Measurements from ENCODE around the gene ZNF608. TPM values are rescaled to one million over a fixed set of nuclear protein-coding genes. Genes with fewer than 3 reads are reported as not detected.

ZNF608 gene
- polyA plus RNA-seq, 1 donor (not counting 4 experiments of a cell fraction or from before 2014, with no cell fraction given) = 1.1 TPM

DNA sequence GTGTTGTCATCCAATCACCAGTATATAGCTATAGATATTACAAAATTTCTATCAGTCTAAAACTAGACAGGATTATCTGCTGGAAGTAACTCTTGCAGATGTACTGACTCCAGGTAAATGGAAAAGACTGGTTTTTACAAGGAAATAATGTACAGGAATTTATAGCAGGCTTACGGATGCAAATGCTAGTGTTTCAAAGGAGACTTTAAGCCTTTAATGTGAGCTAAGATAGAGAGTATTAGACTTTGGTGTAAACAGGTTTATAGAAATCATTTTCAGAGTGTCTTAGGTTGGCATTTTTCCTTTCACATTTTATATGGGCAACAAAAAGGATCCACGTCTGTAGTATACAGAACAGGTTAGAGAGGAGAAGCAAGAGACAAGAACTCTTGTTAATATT, 16.1 kb downstream of the ZNF608 start:
- Histone ChIP-seq H3K36me3 (ENCODE audit: control insufficient read depth in 2 of 2, extremely low read depth in 1 of 2, insufficient read depth in 2 of 2, low read length in 2 of 2) (no peaks in the 10 kb centered on the region), H3K4me3 (ENCODE audit: control insufficient read depth in 2 of 3, extremely low read depth in 1 of 3, insufficient read depth in 2 of 3, low read depth in 1 of 3, low read length in 3 of 3) (no peak overlapping the region), H3K9me3 (ENCODE audit: control insufficient read depth, low read depth, low read length) (no peaks in the 10 kb centered on the region), H3K27me3 (ENCODE audit: control insufficient read depth, extremely low read depth, insufficient read depth, low read length) (peaks cover 6% of the 10 kb centered on the region), H3K79me2 (ENCODE audit: control insufficient read depth, insufficient read depth, low read length) (no peaks in the 10 kb centered on the region), H3K9me1 (ENCODE audit: control insufficient read depth, extremely low read depth, insufficient read depth, low read length) (no peaks in the 10 kb centered on the region), H2AFZ (ENCODE audit: control insufficient read depth, low read length) (no peak overlapping the region), H4K20me1 (ENCODE audit: control insufficient read depth, extremely low read depth, insufficient read depth, low read length) (no peaks in the 10 kb centered on the region), H3K4me2 (ENCODE audit: control insufficient read depth, extremely low read depth, insufficient read depth, low read depth, low read length) (no peak overlapping the region), H3K4me1 (ENCODE audit: control insufficient read depth, extremely low read depth, insufficient read depth, low read length) (no peaks in the 10 kb centered on the region), H3K9ac (ENCODE audit: control insufficient read depth, extremely low read depth, insufficient read depth, low read length) (no peak overlapping the region), H3K27ac (ENCODE audit: control insufficient read depth, insufficient read depth, low read length) (no peak overlapping the region)
- TF ChIP-seq, protein P1, sequence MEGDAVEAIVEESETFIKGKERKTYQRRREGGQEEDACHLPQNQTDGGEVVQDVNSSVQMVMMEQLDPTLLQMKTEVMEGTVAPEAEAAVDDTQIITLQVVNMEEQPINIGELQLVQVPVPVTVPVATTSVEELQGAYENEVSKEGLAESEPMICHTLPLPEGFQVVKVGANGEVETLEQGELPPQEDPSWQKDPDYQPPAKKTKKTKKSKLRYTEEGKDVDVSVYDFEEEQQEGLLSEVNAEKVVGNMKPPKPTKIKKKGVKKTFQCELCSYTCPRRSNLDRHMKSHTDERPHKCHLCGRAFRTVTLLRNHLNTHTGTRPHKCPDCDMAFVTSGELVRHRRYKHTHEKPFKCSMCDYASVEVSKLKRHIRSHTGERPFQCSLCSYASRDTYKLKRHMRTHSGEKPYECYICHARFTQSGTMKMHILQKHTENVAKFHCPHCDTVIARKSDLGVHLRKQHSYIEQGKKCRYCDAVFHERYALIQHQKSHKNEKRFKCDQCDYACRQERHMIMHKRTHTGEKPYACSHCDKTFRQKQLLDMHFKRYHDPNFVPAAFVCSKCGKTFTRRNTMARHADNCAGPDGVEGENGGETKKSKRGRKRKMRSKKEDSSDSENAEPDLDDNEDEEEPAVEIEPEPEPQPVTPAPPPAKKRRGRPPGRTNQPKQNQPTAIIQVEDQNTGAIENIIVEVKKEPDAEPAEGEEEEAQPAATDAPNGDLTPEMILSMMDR (optimal IDR thresholded peaks at IDR 0.05 in 1 of 3, IDR thresholded peaks at IDR 0.05 in 1 of 3, conservative IDR thresholded peaks at IDR 0.05 in 1 of 3; ENCODE audit: extremely low read depth in 1 of 3, insufficient read depth in 2 of 3, low read length in 3 of 3) = no peak
- no peak for TF ChIP-seq EZH2 (IDR thresholded peaks at IDR 0.05; ENCODE audit: low read length)
- DNase-seq (ENCODE audit: low read depth, low spot score) (no peak), FAIRE-seq (no peak)
- dilution Hi-C loops (cut with MboI; ENCODE audit: extremely low pct_ligation_motif_present, low sequenced_read_pairs) = no loop called here

DNA sequence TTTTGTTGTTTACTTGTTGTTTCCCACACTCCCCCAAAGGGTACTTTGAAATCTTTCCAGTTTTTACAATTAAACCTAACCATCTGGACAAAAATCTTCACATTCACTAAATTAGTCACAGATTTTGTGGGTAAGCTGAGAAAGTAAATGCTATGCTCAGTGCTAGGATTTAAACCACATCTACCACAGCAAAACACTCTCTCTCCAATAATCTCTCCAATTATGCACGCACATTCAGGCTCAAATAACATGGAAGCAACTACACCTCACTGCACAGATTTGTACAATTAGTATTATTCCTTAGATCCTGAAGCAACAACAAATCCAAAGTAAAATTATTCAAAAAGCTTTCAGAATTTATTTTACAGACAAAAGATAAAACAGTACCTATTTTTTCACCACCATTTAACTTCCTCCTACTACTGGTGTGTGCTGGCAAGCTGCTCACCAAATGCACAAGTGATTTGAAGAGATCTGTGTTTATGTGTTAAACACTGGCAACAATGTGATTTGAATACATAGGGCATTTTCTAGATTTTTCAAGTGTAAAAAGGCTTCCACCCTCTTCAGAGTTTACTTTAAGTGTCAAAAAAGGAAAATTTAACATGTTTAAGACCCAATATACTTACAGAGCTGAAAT, 16.6 kb downstream of the ZNF608 start:
- Histone ChIP-seq H3K4me1 (ENCODE audit: control insufficient read depth, extremely low read depth, insufficient read depth, low read length) (no peaks in the 10 kb centered on the region), H3K79me2 (ENCODE audit: control insufficient read depth, insufficient read depth, low read length) (no peaks in the 10 kb centered on the region), H3K36me3 (ENCODE audit: control insufficient read depth in 2 of 2, extremely low read depth in 1 of 2, insufficient read depth in 2 of 2, low read length in 2 of 2) (no peaks in the 10 kb centered on the region), H3K9me3 (ENCODE audit: control insufficient read depth, low read depth, low read length) (no peaks in the 10 kb centered on the region), H4K20me1 (ENCODE audit: control insufficient read depth, extremely low read depth, insufficient read depth, low read length) (no peaks in the 10 kb centered on the region), H3K27me3 (ENCODE audit: control insufficient read depth, extremely low read depth, insufficient read depth, low read length) (peaks cover 3% of the 10 kb centered on the region), H3K27ac (ENCODE audit: control insufficient read depth, insufficient read depth, low read length) (no peak overlapping the region), H3K4me2 (ENCODE audit: control insufficient read depth, extremely low read depth, insufficient read depth, low read depth, low read length) (no peak overlapping the region), H2AFZ (ENCODE audit: control insufficient read depth, low read length) (no peak overlapping the region), H3K9ac (ENCODE audit: control insufficient read depth, extremely low read depth, insufficient read depth, low read length) (no peak overlapping the region), H3K4me3 (ENCODE audit: control insufficient read depth in 2 of 3, extremely low read depth in 1 of 3, insufficient read depth in 2 of 3, low read depth in 1 of 3, low read length in 3 of 3) (no peak overlapping the region), H3K9me1 (ENCODE audit: control insufficient read depth, extremely low read depth, insufficient read depth, low read length) (no peaks in the 10 kb centered on the region)
- no peak for DNase-seq (ENCODE audit: low read depth, low spot score)
- TF ChIP-seq, protein P1 (optimal IDR thresholded peaks at IDR 0.05 in 1 of 3, IDR thresholded peaks at IDR 0.05 in 1 of 3, conservative IDR thresholded peaks at IDR 0.05 in 1 of 3; ENCODE audit: extremely low read depth in 1 of 3, insufficient read depth in 2 of 3, low read length in 3 of 3) = no peak
- TF ChIP-seq EZH2 (IDR thresholded peaks at IDR 0.05; ENCODE audit: low read length) = no peak
- dilution Hi-C loops (cut with MboI; ENCODE audit: extremely low pct_ligation_motif_present, low sequenced_read_pairs) = no loop called here
- no peak for FAIRE-seq
